GM15510 (cell line): ENCODE results near the gene PLEKHM3.

Source experiments
- POLR2A ChIP-seq: IDR thresholded peaks from 3 replicates; pipeline ENCODE4 v1.6.1; 2011; ENCODE audit warnings: borderline replicate concordance; ENCODE audit not compliant: insufficient read length; ENCODE audit errors: extremely low read depth

Gene PLEKHM3

DNA sequence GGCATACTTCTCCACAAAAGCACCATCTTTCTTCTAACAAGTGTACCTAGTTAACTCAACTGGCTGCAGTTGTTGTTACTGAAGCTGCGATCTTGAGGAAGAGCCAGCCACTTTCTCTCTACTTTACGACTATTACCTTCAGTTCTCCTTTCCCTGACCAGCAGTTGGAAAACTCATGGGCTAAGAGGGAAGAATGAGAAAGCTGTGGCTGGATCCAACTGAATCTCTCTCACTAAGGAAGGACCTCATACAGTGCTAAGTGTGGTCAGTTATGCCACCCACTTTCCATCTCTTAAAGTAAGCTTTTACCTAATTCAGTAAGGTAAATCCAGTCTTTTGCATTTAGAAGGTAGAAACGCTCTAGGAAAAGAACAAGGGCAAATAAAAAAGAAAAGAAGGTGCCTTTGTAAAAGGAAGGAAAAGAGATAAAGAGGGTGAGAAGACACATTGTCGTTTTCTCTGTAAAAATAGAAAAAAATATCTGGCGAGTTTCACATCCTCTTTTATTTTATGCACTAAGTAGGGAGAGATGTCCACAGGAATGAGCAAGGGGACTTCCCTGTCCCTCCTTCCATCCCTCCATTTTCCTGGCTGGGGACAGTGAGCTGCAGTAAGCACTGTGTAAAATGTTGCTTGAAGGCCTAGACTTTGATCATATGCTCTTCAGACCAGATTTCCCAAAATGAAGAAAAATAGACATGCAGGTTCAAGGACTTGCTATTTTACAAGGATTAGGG lies 73.4 kb downstream of the PLEKHM3 start:
- no peak for TF ChIP-seq POLR2A

DNA sequence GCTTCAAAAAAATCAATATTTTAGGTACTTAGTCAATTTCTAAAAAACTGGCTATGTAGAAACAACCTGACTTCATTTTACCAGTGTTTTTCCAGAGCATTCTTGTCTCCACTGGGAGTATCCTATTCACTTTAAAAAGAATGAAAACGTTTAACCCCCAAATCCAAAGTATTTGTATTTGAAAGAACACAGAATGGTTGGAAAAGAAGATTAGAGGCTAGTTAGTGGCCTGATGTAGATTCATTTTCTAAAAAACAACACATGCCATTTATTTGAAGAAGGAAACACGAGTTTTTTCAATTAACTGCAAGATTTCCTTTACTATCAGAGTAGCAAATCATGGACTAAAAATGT lies 74.6 kb downstream of the PLEKHM3 start:
- TF ChIP-seq POLR2A: no peak

DNA sequence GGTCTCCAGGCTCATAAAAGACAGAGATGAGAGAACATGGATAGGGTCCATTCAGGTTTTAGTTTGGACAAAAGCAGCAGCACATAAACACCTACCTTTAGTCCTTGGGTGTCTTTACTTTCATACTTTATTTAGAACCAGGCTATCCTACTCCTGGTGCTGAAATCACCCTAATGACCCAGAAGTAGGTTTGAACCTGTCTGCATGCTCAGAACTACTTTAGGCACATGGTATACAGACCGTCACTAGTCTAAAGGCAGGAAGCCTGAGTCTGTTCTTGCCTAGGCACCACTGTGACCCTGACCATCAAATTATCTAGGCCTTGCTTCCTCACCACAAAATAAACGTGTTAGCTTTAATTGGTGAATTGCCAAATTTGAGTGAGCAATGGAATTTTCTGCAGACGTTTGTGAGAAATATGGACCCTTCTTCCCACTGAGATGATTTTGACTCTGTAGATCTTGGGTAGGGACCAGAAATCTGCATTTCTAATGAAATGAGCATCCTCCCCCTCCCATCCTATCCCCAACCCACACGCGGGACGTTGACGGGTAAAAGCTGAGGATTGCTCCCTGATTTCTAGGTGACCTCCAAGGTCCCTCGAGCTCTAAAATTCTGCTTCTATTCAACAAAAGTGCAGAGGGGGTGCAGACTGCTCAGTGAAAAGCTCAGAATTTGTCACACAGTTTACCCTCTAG lies 75.1 kb downstream of the PLEKHM3 start:
- no peak for TF ChIP-seq POLR2A

DNA sequence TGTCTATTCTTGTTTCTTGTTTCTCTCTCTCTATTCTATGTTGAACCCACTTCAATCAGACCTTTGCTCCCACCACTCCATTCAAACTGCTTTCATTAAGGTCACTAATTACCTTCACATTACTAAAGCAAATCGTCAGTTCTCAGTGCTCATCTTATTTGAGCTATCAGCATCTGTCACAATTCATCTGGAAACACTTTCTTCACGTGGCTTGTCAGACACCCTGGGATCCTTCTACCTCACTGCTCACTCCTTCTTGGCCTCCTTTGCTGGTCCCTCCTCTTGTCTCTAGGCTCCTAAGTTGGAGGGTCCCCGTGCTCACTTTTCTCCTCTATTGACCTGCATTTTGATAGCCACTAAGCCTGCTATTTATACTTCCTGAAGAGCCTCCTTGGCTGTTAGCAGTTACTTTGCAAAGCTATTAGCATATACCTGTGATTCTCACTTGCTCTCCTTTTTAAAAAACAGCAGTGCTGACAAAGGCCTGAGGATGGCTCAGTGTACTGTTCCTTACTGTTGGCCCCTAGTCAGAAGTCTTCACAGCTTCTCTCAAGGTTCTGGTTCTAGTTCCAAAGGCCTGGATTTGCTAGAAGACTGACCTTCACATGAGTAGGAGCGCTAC lies 80.2 kb downstream of the PLEKHM3 start:
- TF ChIP-seq POLR2A: no peak

DNA sequence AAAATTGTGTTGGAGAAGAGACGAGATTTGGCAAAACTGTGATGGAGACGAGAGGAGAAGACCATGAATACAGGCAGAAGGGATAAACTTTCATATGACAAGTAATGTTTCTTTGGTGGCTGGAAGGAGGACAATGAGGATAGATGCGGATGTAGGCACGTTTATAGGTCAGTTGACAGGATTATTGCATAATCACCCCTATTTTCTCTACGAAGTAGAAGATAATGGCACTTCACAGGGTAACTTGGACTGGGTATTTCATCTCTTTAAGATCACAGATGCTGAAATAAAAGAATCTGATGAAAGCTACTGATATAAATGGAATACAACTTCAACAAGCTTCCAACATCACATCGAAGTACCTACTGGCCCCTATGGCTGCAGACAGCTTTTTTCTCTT lies 81.0 kb downstream of the PLEKHM3 start:
- TF ChIP-seq POLR2A: no peak

DNA sequence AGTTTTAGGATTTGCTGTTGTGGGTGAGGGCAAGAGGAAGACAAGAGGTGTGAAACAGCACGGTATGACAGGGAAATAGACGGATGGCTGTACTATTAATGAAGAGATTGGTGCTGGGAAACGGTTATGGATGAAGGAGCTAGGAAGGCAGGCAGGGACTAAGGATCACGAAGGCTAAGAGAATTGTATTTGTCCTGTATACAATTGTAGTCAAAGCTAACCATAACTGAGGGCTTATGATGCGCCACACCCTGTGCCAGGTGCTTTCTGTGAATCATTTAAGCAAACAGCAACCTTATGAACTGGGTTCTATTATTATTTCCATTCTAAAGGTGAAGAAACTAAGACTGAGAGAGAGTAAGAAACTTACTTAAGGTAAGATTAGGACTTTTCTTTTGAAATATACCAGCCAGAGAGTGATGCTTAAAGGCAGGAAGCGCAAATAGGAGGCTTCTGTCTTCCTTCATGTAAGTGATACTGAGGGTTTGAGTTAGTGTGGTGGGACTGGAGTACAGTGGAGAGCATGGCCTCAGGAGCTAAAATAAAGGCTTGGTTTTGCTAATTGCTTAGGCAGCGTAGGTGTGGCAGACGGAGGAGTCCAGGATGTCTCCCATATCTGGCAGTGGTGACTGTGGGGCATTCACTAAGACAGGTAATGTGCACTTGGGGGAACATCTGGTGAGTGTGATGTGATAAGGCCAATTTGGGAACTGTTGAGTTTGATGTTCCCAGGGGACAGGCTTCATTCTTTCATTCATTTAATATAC lies 85.8 kb downstream of the PLEKHM3 start:
- no peak for TF ChIP-seq POLR2A

DNA sequence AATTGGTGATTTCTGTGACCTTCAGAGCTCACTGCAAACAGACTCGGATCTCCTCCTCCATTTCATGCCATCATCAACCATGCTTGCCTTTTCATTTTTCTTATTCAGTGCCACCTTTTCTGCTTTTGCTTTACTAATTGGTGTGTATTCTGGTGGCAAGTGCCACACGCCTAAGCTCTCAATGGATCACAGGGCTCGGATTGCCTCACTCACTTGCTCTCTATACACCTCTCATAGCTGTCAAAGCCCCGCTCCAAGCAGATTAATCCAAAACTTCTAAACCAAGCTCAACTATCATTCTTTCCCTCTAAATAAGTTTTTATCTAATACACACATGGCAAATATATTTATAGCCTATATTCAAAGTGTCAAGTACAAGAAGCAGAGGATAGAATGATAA lies 86.4 kb downstream of the PLEKHM3 start:
- no peak for TF ChIP-seq POLR2A

DNA sequence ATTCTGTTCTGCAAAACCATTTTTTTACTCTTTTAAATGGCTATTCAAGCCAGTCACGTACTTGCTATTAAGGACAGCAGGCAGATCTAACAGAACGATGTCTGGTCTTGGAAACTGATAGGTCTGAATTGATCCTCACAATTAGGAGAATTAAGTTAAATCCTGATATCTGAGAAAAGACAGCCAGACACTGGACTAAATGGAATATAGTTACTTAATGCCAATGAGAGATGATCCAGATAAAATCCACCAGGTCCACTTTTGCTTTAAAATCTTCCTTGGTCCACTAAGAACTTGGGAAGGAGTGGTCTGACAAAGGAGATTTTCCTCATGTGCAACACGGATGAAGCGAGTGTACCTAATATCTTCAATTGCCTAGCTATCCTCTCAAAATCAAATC lies 86.9 kb downstream of the PLEKHM3 start:
- no peak for TF ChIP-seq POLR2A

DNA sequence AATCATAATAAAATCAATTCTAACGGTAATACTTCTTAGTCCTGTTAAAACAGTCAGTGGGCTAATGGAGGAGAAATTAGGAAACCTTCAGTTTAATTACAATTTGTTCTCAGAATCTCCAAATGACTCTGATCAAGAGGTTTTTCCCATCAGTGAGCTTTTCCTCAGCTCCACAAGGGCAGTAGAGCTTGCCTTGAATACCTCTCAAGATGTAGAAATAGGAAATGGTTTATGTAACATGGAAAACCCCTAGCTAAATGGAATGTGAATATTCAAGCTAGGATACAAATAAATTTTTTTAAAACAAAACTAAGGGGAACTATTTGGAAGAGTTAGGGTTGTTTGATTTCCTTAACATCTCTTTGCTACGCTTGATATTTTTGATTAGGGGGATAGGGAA lies 87.5 kb downstream of the PLEKHM3 start:
- no peak for TF ChIP-seq POLR2A

DNA sequence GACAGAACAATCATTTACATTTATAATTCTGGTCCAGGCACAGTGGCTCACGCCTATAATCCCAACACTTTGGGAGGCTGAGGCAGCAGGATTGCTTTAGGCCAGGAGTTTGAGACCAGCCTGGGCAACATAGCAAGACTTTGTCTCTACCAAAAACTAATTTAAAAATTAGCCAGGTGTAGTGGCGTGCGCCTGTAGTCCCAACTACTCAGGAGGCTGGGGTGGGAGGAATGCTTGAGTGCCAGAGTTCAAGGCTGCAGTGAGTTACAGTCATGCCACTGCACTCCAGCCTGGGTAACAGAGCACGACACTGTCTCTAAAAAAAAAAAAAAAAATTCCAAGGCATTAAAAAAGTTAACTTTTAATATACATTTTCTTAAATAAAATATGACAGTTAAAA lies 88.1 kb downstream of the PLEKHM3 start:
- no peak for TF ChIP-seq POLR2A

DNA sequence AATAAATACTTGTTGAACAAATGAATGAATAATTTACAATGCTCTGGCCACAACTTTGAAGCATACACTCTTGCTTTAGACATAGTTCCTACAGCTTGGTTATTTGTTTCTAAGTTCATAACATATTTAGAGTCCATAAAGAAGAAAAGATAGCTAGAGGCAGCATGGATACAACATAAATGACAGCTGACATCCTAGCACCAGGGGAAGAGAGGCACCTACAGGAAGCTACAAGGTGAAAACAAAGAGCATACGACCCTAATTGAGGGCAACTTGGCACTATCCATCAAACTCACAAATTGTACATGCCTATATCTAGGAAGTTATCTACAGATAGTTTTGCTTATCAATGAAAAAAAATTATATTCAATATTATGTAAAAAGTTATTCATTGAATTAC lies 88.9 kb downstream of the PLEKHM3 start:
- no peak for TF ChIP-seq POLR2A

DNA sequence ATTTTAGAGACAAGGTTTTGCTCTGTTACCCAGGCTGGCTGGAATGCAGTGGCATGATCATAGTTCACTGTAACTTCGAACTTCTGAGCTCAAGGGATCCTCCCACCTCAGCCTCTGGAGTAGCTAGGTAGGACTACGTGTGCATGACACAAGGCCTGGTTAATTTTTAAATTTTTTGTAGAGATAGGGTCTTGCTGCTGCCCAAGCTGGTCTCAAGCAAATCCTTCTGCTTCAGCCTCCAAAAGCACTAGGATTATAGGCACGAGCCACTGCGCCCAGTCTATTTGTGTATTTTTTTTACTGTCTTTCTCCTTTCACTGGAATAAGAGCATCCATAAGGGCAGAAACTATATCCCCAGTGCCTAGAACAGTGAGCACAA lies 89.3 kb downstream of the PLEKHM3 start:
- TF ChIP-seq POLR2A: no peak

DNA sequence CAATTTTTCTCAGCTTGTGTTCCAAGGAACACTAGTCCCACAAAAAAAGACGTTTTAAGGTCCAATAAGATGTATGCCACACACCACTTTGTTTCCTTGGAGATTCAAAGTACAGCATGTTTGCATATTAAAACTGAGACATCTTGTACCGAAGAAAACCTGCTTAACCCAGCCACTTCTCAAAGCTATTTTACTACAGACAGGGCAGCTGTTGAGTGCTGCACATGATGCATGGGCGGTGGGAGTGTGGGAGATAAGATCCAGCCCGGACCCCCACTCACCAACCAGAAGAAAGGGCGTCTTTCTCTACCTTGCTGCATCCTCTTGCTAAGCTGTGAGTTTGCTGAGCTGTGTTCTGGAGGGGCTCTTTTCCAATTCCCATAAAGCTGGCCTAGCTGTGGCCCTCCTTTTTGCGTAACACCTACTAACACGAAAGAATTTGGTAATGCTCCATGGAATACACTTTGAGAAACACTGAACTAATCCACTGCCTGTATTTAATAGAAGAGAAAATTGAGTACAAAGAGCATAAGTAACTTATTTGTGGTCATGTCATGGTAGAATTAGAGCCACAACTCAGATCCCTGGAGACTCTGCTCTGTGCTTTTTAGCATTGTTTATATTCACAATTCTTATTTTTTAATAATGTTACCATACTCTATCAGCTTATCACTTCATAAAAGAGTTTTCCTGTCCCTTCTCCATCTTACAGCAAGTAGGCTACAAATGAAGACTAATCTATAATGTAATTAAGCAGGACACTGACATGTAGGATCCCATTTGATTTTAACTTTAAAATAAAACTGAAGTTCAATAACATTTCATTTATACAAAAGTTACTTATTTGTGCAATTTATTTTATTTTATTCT lies 90.0 kb downstream of the PLEKHM3 start:
- no peak for TF ChIP-seq POLR2A

DNA sequence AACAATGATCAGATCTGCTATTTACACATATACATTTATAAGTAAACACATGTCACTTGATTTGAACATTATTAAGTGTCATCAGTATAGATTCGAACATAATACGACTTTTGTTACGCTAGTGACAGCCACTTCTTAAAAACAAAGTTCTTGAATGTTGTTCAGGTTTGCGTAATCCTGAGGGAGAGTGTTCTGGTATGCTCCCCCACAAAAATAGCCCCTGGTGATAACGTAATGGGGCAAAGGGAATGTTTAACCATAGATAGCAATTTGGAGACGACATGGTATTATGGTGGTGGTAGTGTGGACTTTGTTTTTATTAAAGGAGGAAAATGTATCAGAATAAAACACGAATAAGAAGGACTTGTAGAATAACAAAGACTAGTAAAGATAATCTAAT lies 90.6 kb downstream of the PLEKHM3 start:
- TF ChIP-seq POLR2A: no peak

DNA sequence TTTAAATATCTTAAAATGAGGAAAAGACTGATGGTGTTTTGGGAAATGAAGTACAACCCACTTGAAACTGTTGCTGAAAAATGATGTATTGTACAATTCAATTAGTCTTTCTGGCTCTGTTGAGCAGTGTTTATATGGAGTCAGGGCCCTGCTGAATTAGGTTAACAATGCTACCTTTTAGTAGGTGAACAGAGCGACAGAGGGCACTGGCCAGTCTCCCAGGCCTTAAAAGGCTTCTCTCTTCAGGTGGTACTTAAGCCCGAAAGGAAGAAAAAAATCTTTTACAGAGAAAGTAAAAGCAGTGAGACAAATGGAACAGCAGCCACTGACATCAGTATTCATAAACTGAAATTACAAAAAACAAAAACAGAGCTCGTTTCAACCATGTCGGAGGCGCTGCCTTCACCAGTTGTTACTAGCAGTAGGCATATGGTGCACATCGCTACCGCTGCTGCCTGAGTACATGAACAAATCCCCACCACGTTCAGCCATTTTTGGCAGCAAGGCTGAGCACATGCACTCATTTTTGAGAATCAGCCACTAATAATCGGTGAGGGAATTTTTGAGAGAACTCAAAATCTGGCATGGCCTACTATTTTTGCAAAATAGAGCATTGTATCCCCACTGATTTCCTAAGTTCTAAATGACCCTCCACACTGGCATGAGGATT lies 91.8 kb downstream of the PLEKHM3 start:
- no peak for TF ChIP-seq POLR2A

DNA sequence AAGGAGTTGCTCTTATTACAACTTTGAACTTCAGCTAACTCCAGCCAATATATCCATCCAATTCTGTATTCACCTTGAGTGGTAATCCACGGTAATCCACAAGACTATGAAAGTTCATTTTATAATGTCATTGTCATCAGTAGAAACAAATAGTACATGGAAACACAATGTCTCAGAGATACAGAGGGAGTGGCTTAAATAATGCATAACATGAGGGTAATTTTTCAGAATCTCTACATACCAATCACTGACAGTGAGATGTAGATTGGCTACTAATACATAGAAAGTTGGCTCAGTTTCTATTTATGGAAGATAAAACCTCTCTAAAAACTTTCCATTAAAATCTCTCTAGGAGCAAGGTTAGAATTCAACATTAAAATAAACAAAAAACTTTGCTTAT lies 93.2 kb downstream of the PLEKHM3 start:
- no peak for TF ChIP-seq POLR2A
